ENCODE data around the gene TFB1M. TPM values are rescaled to one million over a fixed set of nuclear protein-coding genes. Genes with fewer than 3 reads are reported as not detected.

TFB1M gene
- total and polyA plus RNA-seq, 2 donors = 14.4 to 16.4 TPM

- H3K36me3 ChIP-seq (ENCODE audit: control insufficient read depth in 2 of 2, insufficient read depth in 2 of 2, low read length in 1 of 2) = peaks cover 3 to 6% of the 10 kb centered on the region in 2 donors
- no peak for DNase-seq (ENCODE audit: low read depth in 6 of 9, low spot score in 9 of 9)
- no peak overlapping the region for H3K27ac ChIP-seq (ENCODE audit: low read depth in 1 of 2, low read length in 1 of 2)
- no peaks in the 10 kb centered on the region for H3K4me1 ChIP-seq (ENCODE audit: control insufficient read depth in 2 of 2, insufficient read depth in 2 of 2, low read length in 2 of 2)
- no peaks in the 10 kb centered on the region for H3K27me3 ChIP-seq (ENCODE audit: control insufficient read depth in 2 of 2, insufficient read depth in 1 of 2, low read length in 1 of 2)
- H3K4me3 ChIP-seq (ENCODE audit: low read length in 2 of 2) = no peak overlapping the region
- WGBS = 97% methylated on average over 4 of the region's 4 CpGs
- H3K9me3 ChIP-seq (ENCODE audit: control insufficient read depth in 2 of 2, insufficient read depth in 1 of 2, low read length in 1 of 2) = no peaks in the 10 kb centered on the region
Measured at GRCh38 chr6:155265843-155266535, 48.3 kb downstream of the TFB1M start.

- Histone ChIP-seq H3K27ac (ENCODE audit: low read depth in 1 of 2, low read length in 1 of 2) (no peak overlapping the region), H3K4me1 (ENCODE audit: control insufficient read depth in 2 of 2, insufficient read depth in 2 of 2, low read length in 2 of 2) (no peaks in the 10 kb centered on the region), H3K4me3 (ENCODE audit: low read length in 2 of 2) (no peak overlapping the region), H3K36me3 (ENCODE audit: control insufficient read depth in 2 of 2, insufficient read depth in 2 of 2, low read length in 1 of 2) (peaks cover 10 to 14% of the 10 kb centered on the region in 2 donors), H3K9me3 (ENCODE audit: control insufficient read depth in 2 of 2, insufficient read depth in 1 of 2, low read length in 1 of 2) (no peaks in the 10 kb centered on the region), H3K27me3 (ENCODE audit: control insufficient read depth in 2 of 2, insufficient read depth in 1 of 2, low read length in 1 of 2) (no peaks in the 10 kb centered on the region)
- no peak for DNase-seq (ENCODE audit: low read depth in 6 of 9, low spot score in 9 of 9)
- 89% methylated on average over 9 of the region's 9 CpGs for WGBS
Measured at GRCh38 chr6:155264693-155265320, 49.5 kb downstream of the TFB1M start.

GRCh38 chr6:155263373-155264063 is 50.8 kb downstream of the TFB1M start, which contains the start of gene CLDN20:
CLDN20 (plus strand) TSS chr6:155264013; CDS start chr6:155275720, 11,707 bp downstream.
- Histone ChIP-seq H3K4me1 (ENCODE audit: control insufficient read depth in 2 of 2, insufficient read depth in 2 of 2, low read length in 2 of 2) (no peaks in the 10 kb centered on the region), H3K9me3 (ENCODE audit: control insufficient read depth in 2 of 2, insufficient read depth in 1 of 2, low read length in 1 of 2) (no peaks in the 10 kb centered on the region), H3K36me3 (ENCODE audit: control insufficient read depth in 2 of 2, insufficient read depth in 2 of 2, low read length in 1 of 2) (peaks cover 23 to 27% of the 10 kb centered on the region in 2 donors), H3K27ac (ENCODE audit: low read depth in 1 of 2, low read length in 1 of 2) (no peak within 1 kb of the TSS), H3K4me3 (ENCODE audit: low read length in 2 of 2) (no peak within 1 kb of the TSS), H3K27me3 (ENCODE audit: control insufficient read depth in 2 of 2, insufficient read depth in 1 of 2, low read length in 1 of 2) (no peaks in the 10 kb centered on the region)
- no peak for DNase-seq (ENCODE audit: low read depth in 6 of 9, low spot score in 9 of 9)
- 97% methylated on average over 10 of the region's 10 CpGs for WGBS

- Histone ChIP-seq H3K4me1 (ENCODE audit: control insufficient read depth in 2 of 2, insufficient read depth in 2 of 2, low read length in 2 of 2) (no peaks in the 10 kb centered on the region), H3K27me3 (ENCODE audit: control insufficient read depth in 2 of 2, insufficient read depth in 1 of 2, low read length in 1 of 2) (no peaks in the 10 kb centered on the region), H3K36me3 (ENCODE audit: control insufficient read depth in 2 of 2, insufficient read depth in 2 of 2, low read length in 1 of 2) (peaks cover 23 to 32% of the 10 kb centered on the region in 2 donors), H3K27ac (ENCODE audit: low read depth in 1 of 2, low read length in 1 of 2) (no peak overlapping the region), H3K4me3 (ENCODE audit: low read length in 2 of 2) (no peak overlapping the region), H3K9me3 (ENCODE audit: control insufficient read depth in 2 of 2, insufficient read depth in 1 of 2, low read length in 1 of 2) (no peaks in the 10 kb centered on the region)
- 99% methylated on average over 4 of the region's 4 CpGs for WGBS
- DNase-seq (ENCODE audit: low read depth in 6 of 9, low spot score in 9 of 9) = no peak
Measured at GRCh38 chr6:155262655-155263054, 51.6 kb downstream of the TFB1M start.

GRCh38 chr6:155261111-155261900 is 53.0 kb downstream of the TFB1M start:
- H3K36me3 ChIP-seq (ENCODE audit: control insufficient read depth in 2 of 2, insufficient read depth in 2 of 2, low read length in 1 of 2) = peaks cover 30 to 41% of the 10 kb centered on the region in 2 donors
- no peaks in the 10 kb centered on the region for H3K27me3 ChIP-seq (ENCODE audit: control insufficient read depth in 2 of 2, insufficient read depth in 1 of 2, low read length in 1 of 2)
- H3K4me3 ChIP-seq (ENCODE audit: low read length in 2 of 2) = no peak overlapping the region
- DNase-seq (ENCODE audit: low read depth in 6 of 9, low spot score in 9 of 9) = no peak
- WGBS = 97% methylated on average over 11 of the region's 11 CpGs
- no peaks in the 10 kb centered on the region for H3K9me3 ChIP-seq (ENCODE audit: control insufficient read depth in 2 of 2, insufficient read depth in 1 of 2, low read length in 1 of 2)
- no peaks in the 10 kb centered on the region for H3K4me1 ChIP-seq (ENCODE audit: control insufficient read depth in 2 of 2, insufficient read depth in 2 of 2, low read length in 2 of 2)
- H3K27ac ChIP-seq (ENCODE audit: low read depth in 1 of 2, low read length in 1 of 2) = no peak overlapping the region

- 84% methylated on average over 3 of the region's 3 CpGs for WGBS
- peaks cover 31 to 45% of the 10 kb centered on the region in 2 donors for H3K36me3 ChIP-seq (ENCODE audit: control insufficient read depth in 2 of 2, insufficient read depth in 2 of 2, low read length in 1 of 2)
- H3K4me3 ChIP-seq (ENCODE audit: low read length in 2 of 2) = no peak overlapping the region
- H3K4me1 ChIP-seq (ENCODE audit: control insufficient read depth in 2 of 2, insufficient read depth in 2 of 2, low read length in 2 of 2) = no peaks in the 10 kb centered on the region
- no peaks in the 10 kb centered on the region for H3K27me3 ChIP-seq (ENCODE audit: control insufficient read depth in 2 of 2, insufficient read depth in 1 of 2, low read length in 1 of 2)
- no peak for DNase-seq (ENCODE audit: low read depth in 6 of 9, low spot score in 9 of 9)
- H3K9me3 ChIP-seq (ENCODE audit: control insufficient read depth in 2 of 2, insufficient read depth in 1 of 2, low read length in 1 of 2) = no peaks in the 10 kb centered on the region
- H3K27ac ChIP-seq (ENCODE audit: low read depth in 1 of 2, low read length in 1 of 2) = no peak overlapping the region
Measured at GRCh38 chr6:155260686-155261085, 53.6 kb downstream of the TFB1M start.

GRCh38 chr6:155259897-155260296 is 54.4 kb downstream of the TFB1M start:
- H3K9me3 ChIP-seq (ENCODE audit: control insufficient read depth in 2 of 2, insufficient read depth in 1 of 2, low read length in 1 of 2) = no peaks in the 10 kb centered on the region
- DNase-seq (ENCODE audit: low read depth in 6 of 9, low spot score in 9 of 9) = no peak
- no peak overlapping the region for H3K27ac ChIP-seq (ENCODE audit: low read depth in 1 of 2, low read length in 1 of 2)
- H3K27me3 ChIP-seq (ENCODE audit: control insufficient read depth in 2 of 2, insufficient read depth in 1 of 2, low read length in 1 of 2) = no peaks in the 10 kb centered on the region
- H3K4me1 ChIP-seq (ENCODE audit: control insufficient read depth in 2 of 2, insufficient read depth in 2 of 2, low read length in 2 of 2) = no peaks in the 10 kb centered on the region
- WGBS = 98% methylated on average over 5 of the region's 5 CpGs
- H3K36me3 ChIP-seq (ENCODE audit: control insufficient read depth in 2 of 2, insufficient read depth in 2 of 2, low read length in 1 of 2) = peaks cover 28 to 48% of the 10 kb centered on the region in 2 donors
- no peak overlapping the region for H3K4me3 ChIP-seq (ENCODE audit: low read length in 2 of 2)

GRCh38 chr6:155259204-155259603 is 55.1 kb downstream of the TFB1M start:
- no peak for DNase-seq (ENCODE audit: low read depth in 6 of 9, low spot score in 9 of 9)
- WGBS = 97% methylated on average over 3 of the region's 3 CpGs

More at GRCh38 chr6:155259204-155259603, 55.1 kb downstream of the TFB1M start:
- H3K4me1 ChIP-seq (ENCODE audit: control insufficient read depth in 2 of 2, insufficient read depth in 2 of 2, low read length in 2 of 2) = no peaks in the 10 kb centered on the region
- no peak overlapping the region for H3K27ac ChIP-seq (ENCODE audit: low read depth in 1 of 2, low read length in 1 of 2)
- no peaks in the 10 kb centered on the region for H3K9me3 ChIP-seq (ENCODE audit: control insufficient read depth in 2 of 2, insufficient read depth in 1 of 2, low read length in 1 of 2)
- H3K27me3 ChIP-seq (ENCODE audit: control insufficient read depth in 2 of 2, insufficient read depth in 1 of 2, low read length in 1 of 2) = no peaks in the 10 kb centered on the region
- H3K4me3 ChIP-seq (ENCODE audit: low read length in 2 of 2) = no peak overlapping the region
- peaks cover 32 to 50% of the 10 kb centered on the region in 2 donors for H3K36me3 ChIP-seq (ENCODE audit: control insufficient read depth in 2 of 2, insufficient read depth in 2 of 2, low read length in 1 of 2)

Measured in thymus (tissue), 11 donors.